WTC11 (cell line): ENCODE results near the gene METTL23. TPM values are rescaled to one million over a fixed set of nuclear protein-coding genes. Genes with fewer than 3 reads are reported as not detected.

ENCODE experiments used
- ATAC-seq: fragments of 200-7000 bp; cut with Tn5 transposase; 2 replicates; pipeline ENCODE4 v1.10.0; 2021; ENCODE audit warnings: mild to moderate bottlenecking, moderate library complexity
- CTCF ChIA-PET: fragments of 300-600 bp; sonication (Branson Sonifier 250); formaldehyde crosslinking; loops from one replicate; lab custom pipeline; 2021; ENCODE audit warnings: antibody characterized with exemption; lab: Charles Lee
- POLR2A ChIA-PET: fragments of 350-600 bp; sonication (Branson Sonifier 250); formaldehyde crosslinking; loops from one replicate; lab custom pipeline; 2021; ENCODE audit warnings: antibody characterized with exemption; lab: Charles Lee
- DNase-seq: peaks from one replicate; pipeline ENCODE4 v3.0.0; 2021; ENCODE audit warnings: low spot score
- H3K27ac Mint-ChIP-seq: 2 replicates; pipeline ENCODE4 v1.8.0; 2021; ENCODE audit warnings: mixed read lengths
- H3K27me3 Mint-ChIP-seq: 2 replicates; pipeline ENCODE4 v1.8.0; 2021; ENCODE audit warnings: low read depth, mild to moderate bottlenecking, moderate library complexity, mixed read lengths
- H3K36me3 Mint-ChIP-seq: 2 replicates; pipeline ENCODE4 v1.8.0; 2021; ENCODE audit warnings: mixed read lengths
- H3K4me1 Mint-ChIP-seq: 2 replicates; pipeline ENCODE4 v1.8.0; 2022; ENCODE audit warnings: mixed read lengths
- H3K4me3 Mint-ChIP-seq: 2 replicates; pipeline ENCODE4 v1.8.0; 2021; ENCODE audit warnings: mild to moderate bottlenecking, moderate library complexity, mixed read lengths
- H3K9me3 Mint-ChIP-seq: 2 replicates; pipeline ENCODE4 v1.8.0; 2021; ENCODE audit warnings: mixed read lengths
- AR ChIP-seq: fragments of 250-450 bp; sonication (Bioruptor Pico); IDR thresholded peaks from 2 replicates; pipeline ENCODE4 v1.9.0; 2021; ENCODE audit warnings: mild to moderate bottlenecking
- ARID4B ChIP-seq: sonication (generic); formaldehyde crosslinking; IDR thresholded peaks from 2 replicates; pipeline ENCODE4 v1.8.0; 2023; ENCODE audit warnings: missing genetic modification reagents, mild to moderate bottlenecking, borderline replicate concordance
- FOXJ3 ChIP-seq: sonication (generic); formaldehyde crosslinking; IDR thresholded peaks from 2 replicates; pipeline ENCODE4 v1.9.0; 2021; ENCODE audit warnings: missing genetic modification reagents, mild to moderate bottlenecking, borderline replicate concordance
- IRF2 ChIP-seq: sonication (generic); formaldehyde crosslinking; IDR thresholded peaks from 2 replicates; pipeline ENCODE4 v1.8.0; 2022; ENCODE audit warnings: low read depth, missing genetic modification reagents, borderline replicate concordance
- NFATC4 ChIP-seq: fragments of 250-450 bp; sonication (Bioruptor Pico); IDR thresholded peaks from 2 replicates; pipeline ENCODE4 v1.9.0; 2021; ENCODE audit warnings: mild to moderate bottlenecking
- NR2C2 ChIP-seq: sonication (generic); formaldehyde crosslinking; IDR thresholded peaks from 2 replicates; pipeline ENCODE4 v1.8.0; 2022; ENCODE audit warnings: mild to moderate bottlenecking, missing genetic modification reagents
- TEAD1 ChIP-seq: sonication (generic); formaldehyde crosslinking; IDR thresholded peaks from 2 replicates; pipeline ENCODE4 v1.8.0; 2022; ENCODE audit warnings: mild to moderate bottlenecking, missing genetic modification reagents
- USF2 ChIP-seq: sonication (generic); formaldehyde crosslinking; IDR thresholded peaks from 2 replicates; pipeline ENCODE4 v1.8.1; 2023; ENCODE audit warnings: mild to moderate bottlenecking, missing genetic modification reagents, moderate library complexity
- ZNF219 ChIP-seq: sonication (generic); formaldehyde crosslinking; IDR thresholded peaks from 2 replicates; pipeline ENCODE4 v1.8.0; 2023; ENCODE audit warnings: missing genetic modification reagents, mild to moderate bottlenecking, borderline replicate concordance
- ZNF232 ChIP-seq: sonication (generic); formaldehyde crosslinking; IDR thresholded peaks from 2 replicates; pipeline ENCODE4 v1.8.0; 2022; ENCODE audit warnings: mild to moderate bottlenecking, missing genetic modification reagents
- ZNF263 ChIP-seq: sonication (generic); formaldehyde crosslinking; IDR thresholded peaks from 2 replicates; pipeline ENCODE4 v1.8.1; 2022; ENCODE audit warnings: low read depth, mild to moderate bottlenecking, moderate library complexity, missing genetic modification reagents
- total RNA-seq: library from RNA; stranded (reverse); gene quantifications from 3 replicates; pipeline ENCODE4 v1.2.3, GENCODE V29; 2021
- TF ChIP-seq, protein P1 (sequence below): sonication (generic); formaldehyde crosslinking; IDR thresholded peaks from 2 replicates; pipeline ENCODE4 v1.8.1; 2023; ENCODE audit warnings: mild to moderate bottlenecking, moderate library complexity, missing genetic modification reagents
- TF ChIP-seq, protein P2 (sequence below): sonication (generic); formaldehyde crosslinking; IDR thresholded peaks from 2 replicates; pipeline ENCODE4 v1.8.1; 2023; ENCODE audit warnings: mild to moderate bottlenecking, missing genetic modification reagents

Gene METTL23
- total RNA-seq, 1 experiment from 2014 or later: 48.5 TPM

- no peak for TF ChIP-seq ARID4B (CRISPR knock-in tag)
- TF ChIP-seq AR (CRISPR knock-in tag): no peak
- TF ChIP-seq NR2C2 (CRISPR knock-in tag): no peak
Measured at GRCh38 chr17:76688165-76688622, 38.4 kb upstream of the METTL23 start (continued).

- no peaks in the 10 kb centered on the region for H3K36me3 Mint-ChIP-seq
- ATAC-seq: no peak
- DNase-seq: no peak
- POLR2A ChIA-PET: interaction anchor here (1.5 kb wide), 1 partner anchor 22 kb away, joined by 4 read pairs; no protein-coding TSS in a partner anchor
- CTCF ChIA-PET: interaction anchor here (0.5 to 3.5 kb wide), 6 partner anchors 8 to 167 kb away, joined by 3 to 19 read pairs (median 7); no protein-coding TSS in a partner anchor
- H3K27ac Mint-ChIP-seq: no peak overlapping the region
- no peak overlapping the region for H3K4me3 Mint-ChIP-seq
- no peaks in the 10 kb centered on the region for H3K9me3 Mint-ChIP-seq
- TF ChIP-seq, protein P1, sequence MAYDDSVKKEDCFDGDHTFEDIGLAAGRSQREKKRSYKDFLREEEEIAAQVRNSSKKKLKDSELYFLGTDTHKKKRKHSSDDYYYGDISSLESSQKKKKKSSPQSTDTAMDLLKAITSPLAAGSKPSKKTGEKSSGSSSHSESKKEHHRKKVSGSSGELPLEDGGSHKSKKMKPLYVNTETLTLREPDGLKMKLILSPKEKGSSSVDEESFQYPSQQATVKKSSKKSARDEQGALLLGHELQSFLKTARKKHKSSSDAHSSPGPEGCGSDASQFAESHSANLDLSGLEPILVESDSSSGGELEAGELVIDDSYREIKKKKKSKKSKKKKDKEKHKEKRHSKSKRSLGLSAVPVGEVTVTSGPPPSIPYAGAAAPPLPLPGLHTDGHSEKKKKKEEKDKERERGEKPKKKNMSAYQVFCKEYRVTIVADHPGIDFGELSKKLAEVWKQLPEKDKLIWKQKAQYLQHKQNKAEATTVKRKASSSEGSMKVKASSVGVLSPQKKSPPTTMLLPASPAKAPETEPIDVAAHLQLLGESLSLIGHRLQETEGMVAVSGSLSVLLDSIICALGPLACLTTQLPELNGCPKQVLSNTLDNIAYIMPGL (CRISPR knock-in tag): no peak
- no peak for TF ChIP-seq TEAD1 (CRISPR knock-in tag)
- TF ChIP-seq AR (CRISPR knock-in tag): no peak
- TF ChIP-seq, protein P2, sequence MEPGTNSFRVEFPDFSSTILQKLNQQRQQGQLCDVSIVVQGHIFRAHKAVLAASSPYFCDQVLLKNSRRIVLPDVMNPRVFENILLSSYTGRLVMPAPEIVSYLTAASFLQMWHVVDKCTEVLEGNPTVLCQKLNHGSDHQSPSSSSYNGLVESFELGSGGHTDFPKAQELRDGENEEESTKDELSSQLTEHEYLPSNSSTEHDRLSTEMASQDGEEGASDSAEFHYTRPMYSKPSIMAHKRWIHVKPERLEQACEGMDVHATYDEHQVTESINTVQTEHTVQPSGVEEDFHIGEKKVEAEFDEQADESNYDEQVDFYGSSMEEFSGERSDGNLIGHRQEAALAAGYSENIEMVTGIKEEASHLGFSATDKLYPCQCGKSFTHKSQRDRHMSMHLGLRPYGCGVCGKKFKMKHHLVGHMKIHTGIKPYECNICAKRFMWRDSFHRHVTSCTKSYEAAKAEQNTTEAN: no peak
- TF ChIP-seq NFATC4 (CRISPR knock-in tag): no peak
- no peak for TF ChIP-seq ZNF219 (CRISPR knock-in tag)
- no peak for TF ChIP-seq USF2 (CRISPR knock-in tag)
- TF ChIP-seq IRF2 (CRISPR knock-in tag): no peak
- TF ChIP-seq ZNF263 (CRISPR knock-in tag): no peak
- no peak for TF ChIP-seq ZNF232 (CRISPR knock-in tag)
- TF ChIP-seq FOXJ3 (CRISPR knock-in tag): no peak
- TF ChIP-seq, all 79 proteins: peak for 0
- no peaks in the 10 kb centered on the region for H3K27me3 Mint-ChIP-seq
- H3K4me1 Mint-ChIP-seq: peaks cover 19% of the 10 kb centered on the region
Measured at GRCh38 chr17:76689859-76690258, 36.8 kb upstream of the METTL23 start.
